GM12874 (cell line): ENCODE results near the gene SYN1.

Experiments
- TF ChIP-seq, protein P1 (sequence below): IDR thresholded peaks from 2 replicates; pipeline ENCODE4 v1.5.1; 2011; ENCODE audit warnings: low read depth, mild to moderate bottlenecking, control low read depth, low read length, moderate library complexity; ENCODE audit not compliant: insufficient read depth

The SYN1 gene

GRCh38 chrX:47590984-47591383 is 28.7 kb downstream of the SYN1 start:
- TF ChIP-seq, protein P1, sequence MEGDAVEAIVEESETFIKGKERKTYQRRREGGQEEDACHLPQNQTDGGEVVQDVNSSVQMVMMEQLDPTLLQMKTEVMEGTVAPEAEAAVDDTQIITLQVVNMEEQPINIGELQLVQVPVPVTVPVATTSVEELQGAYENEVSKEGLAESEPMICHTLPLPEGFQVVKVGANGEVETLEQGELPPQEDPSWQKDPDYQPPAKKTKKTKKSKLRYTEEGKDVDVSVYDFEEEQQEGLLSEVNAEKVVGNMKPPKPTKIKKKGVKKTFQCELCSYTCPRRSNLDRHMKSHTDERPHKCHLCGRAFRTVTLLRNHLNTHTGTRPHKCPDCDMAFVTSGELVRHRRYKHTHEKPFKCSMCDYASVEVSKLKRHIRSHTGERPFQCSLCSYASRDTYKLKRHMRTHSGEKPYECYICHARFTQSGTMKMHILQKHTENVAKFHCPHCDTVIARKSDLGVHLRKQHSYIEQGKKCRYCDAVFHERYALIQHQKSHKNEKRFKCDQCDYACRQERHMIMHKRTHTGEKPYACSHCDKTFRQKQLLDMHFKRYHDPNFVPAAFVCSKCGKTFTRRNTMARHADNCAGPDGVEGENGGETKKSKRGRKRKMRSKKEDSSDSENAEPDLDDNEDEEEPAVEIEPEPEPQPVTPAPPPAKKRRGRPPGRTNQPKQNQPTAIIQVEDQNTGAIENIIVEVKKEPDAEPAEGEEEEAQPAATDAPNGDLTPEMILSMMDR: no peak

- TF ChIP-seq, protein P1: no peak
Measured at GRCh38 chrX:47587906-47588735, 31.5 kb downstream of the SYN1 start.

GRCh38 chrX:47587091-47587891 is 32.4 kb downstream of the SYN1 start:
- TF ChIP-seq, protein P1: no peak

DNA sequence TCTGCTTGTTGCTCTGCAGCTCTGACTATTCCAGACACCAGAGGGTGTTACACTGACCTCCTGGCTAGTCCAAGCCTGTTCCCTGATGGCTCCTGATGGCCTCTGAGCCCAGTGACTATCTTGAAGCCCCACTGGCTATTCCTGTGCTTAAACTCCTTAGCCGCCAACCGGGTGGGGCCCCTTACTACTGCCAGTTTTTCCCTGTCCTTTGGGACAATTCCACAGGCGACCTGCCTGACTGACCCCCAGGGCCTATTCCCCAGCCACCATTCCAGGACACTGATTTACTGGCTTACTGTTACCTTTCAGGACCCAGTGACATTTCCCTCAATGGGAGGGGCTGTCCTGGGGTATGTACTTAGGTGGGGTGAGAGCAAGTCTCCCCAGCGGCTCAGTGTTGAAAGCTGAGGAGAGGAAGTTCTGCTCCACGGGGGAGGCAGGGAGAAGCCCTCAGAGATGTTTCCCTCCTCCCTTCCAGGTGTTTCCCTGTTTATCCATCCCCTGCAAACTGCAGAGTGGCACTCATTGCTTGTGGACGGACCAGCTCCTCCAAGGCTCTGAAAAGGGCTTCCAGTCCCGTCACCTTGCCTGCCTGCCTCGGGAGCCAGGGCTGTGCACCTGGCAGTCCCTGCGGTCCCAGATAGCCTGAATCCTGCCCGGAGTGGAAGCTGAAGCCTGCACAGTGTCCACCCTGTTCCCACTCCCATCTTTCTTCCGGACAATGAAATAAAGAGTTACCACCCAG is 33.4 kb downstream of the SYN1 start:
- TF ChIP-seq, protein P1: no peak

GRCh38 chrX:47585273-47585672 is 34.4 kb downstream of the SYN1 start:
- TF ChIP-seq, protein P1: no peak

DNA sequence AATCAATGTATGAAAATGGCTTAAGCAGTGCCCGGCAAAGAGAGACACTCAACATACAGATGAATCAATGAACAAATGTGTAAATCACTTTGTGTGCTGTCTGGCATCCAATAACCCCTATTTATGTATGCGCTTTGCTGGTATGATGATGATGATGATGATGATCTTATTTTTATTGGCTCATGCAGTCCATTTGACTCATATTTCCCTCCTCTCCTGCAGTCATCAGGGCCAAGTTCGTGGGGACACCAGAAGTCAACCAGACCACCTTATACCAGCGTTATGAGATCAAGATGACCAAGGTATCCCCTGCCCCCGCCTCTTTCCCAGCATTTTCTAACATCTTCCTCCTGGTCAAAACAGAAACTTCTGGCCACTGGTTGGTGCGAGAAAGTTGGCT is 34.9 kb downstream of the SYN1 start:
- TF ChIP-seq, protein P1: no peak
